ENCODE measurements around the gene NT5DC3.

Gene NT5DC3

GRCh38 chr12:103728323-103728722 is 112.7 kb downstream of the NT5DC3 start:
- TF ChIP-seq, protein P1, sequence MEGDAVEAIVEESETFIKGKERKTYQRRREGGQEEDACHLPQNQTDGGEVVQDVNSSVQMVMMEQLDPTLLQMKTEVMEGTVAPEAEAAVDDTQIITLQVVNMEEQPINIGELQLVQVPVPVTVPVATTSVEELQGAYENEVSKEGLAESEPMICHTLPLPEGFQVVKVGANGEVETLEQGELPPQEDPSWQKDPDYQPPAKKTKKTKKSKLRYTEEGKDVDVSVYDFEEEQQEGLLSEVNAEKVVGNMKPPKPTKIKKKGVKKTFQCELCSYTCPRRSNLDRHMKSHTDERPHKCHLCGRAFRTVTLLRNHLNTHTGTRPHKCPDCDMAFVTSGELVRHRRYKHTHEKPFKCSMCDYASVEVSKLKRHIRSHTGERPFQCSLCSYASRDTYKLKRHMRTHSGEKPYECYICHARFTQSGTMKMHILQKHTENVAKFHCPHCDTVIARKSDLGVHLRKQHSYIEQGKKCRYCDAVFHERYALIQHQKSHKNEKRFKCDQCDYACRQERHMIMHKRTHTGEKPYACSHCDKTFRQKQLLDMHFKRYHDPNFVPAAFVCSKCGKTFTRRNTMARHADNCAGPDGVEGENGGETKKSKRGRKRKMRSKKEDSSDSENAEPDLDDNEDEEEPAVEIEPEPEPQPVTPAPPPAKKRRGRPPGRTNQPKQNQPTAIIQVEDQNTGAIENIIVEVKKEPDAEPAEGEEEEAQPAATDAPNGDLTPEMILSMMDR (IDR thresholded peaks at IDR 0.05) = no peak
- H3K36me3 ChIP-seq = no peaks in the 10 kb centered on the region

DNA sequence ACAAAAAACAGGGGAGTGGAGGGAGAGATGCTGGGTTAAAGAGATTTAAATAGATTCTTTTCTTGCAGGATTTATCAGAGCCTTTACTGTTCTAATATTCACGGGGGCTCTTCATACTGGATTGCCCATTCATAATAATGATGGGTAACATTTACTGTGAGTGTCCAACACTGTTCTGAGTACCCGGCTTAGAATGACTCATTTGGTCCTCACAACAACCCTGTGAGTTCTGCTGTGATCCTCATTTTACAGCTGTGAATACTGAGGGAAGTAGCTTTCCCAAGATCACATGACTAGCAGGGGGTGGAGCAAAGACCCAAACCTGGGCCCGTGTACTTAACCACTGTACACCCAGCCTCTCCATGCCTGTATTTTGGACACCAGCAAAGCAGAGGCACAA is 113.4 kb downstream of the NT5DC3 start:
- Histone ChIP-seq H3K27ac (no peak overlapping the region), H3K9me3 (no peaks in the 10 kb centered on the region), H3K36me3 (no peaks in the 10 kb centered on the region), H3K4me3 (ENCODE audit: low read depth in 1 of 2, low read length in 1 of 2) (no peak overlapping the region), H3K4me1 (ENCODE audit: control insufficient read depth in 1 of 2, insufficient read depth in 1 of 2, low read depth in 1 of 2, low read length in 1 of 2) (no peaks in the 10 kb centered on the region), H3K27me3 (peaks cover 2% of the 10 kb centered on the region)
- TF ChIP-seq, protein P1 (IDR thresholded peaks at IDR 0.05) = no peak

More at GRCh38 chr12:103728323-103728722, 112.7 kb downstream of the NT5DC3 start:
- Histone ChIP-seq H3K4me3 (ENCODE audit: low read depth in 1 of 2, low read length in 1 of 2) (no peak overlapping the region), H3K27ac (no peak overlapping the region), H3K27me3 (peaks cover 2% of the 10 kb centered on the region), H3K4me1 (ENCODE audit: control insufficient read depth in 1 of 2, insufficient read depth in 1 of 2, low read depth in 1 of 2, low read length in 1 of 2) (no peaks in the 10 kb centered on the region), H3K9me3 (no peaks in the 10 kb centered on the region)

DNA sequence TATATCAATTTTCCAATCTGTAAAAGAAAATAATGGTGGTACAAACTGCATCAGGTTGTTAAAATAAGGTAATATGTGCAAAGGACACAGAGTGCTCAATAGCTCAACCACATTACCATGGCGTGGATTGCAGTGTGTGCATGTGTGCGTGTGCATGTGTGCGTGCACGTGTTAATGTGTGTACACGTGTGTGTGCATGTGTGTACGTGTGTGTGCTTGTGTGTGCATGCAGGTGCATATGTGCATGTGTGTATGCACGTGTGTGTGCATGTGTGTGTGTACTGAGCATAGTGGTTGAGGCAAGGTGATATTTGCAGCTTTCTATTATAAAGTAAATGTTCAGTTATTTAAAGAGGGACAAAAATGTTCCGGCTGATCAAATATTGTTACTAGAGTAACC is 115.6 kb downstream of the NT5DC3 start:
- Histone ChIP-seq H3K36me3 (no peaks in the 10 kb centered on the region), H3K4me1 (ENCODE audit: control insufficient read depth in 1 of 2, insufficient read depth in 1 of 2, low read depth in 1 of 2, low read length in 1 of 2) (no peaks in the 10 kb centered on the region), H3K4me3 (ENCODE audit: low read depth in 1 of 2, low read length in 1 of 2) (no peak overlapping the region), H3K9me3 (no peaks in the 10 kb centered on the region), H3K27me3 (peaks cover 2% of the 10 kb centered on the region), H3K27ac (no peak overlapping the region)
- TF ChIP-seq, protein P1 (IDR thresholded peaks at IDR 0.05) = no peak
